AG04450 (cell line): ENCODE data around the gene ST8SIA6. TPM values are rescaled to one million over a fixed set of nuclear protein-coding genes. Genes with fewer than 3 reads are reported as not detected.

ENCODE experiments used
- CTCF ChIA-PET: fragments of 300-600, 350-600 bp; formaldehyde crosslinking; extraction: SDS; loops from one replicate; lab custom pipeline; 2022; ENCODE audit warnings: antibody characterized with exemption, inconsistent platforms; lab: Charles Lee
- POLR2A ChIA-PET: fragments of 350-600 bp; formaldehyde crosslinking; extraction: SDS; loops from one replicate; lab custom pipeline; 2021; ENCODE audit warnings: antibody characterized with exemption, inconsistent platforms; lab: Yijun Ruan, JAX
- DNase-seq: peaks from one replicate; pipeline ENCODE4 v3.0.0-alpha.2; 2011; ENCODE audit warnings: low read depth, low spot score
- H3K27ac ChIP-seq: one replicate; pipeline ENCODE4 v1.5.1; 2012; ENCODE audit warnings: low read depth, low read length, control low read depth
- H3K27me3 ChIP-seq: one replicate; pipeline ENCODE4 v1.6.0; 2012; ENCODE audit warnings: low read length; ENCODE audit not compliant: control insufficient read depth, insufficient read depth
- H3K4me3 ChIP-seq: 2 replicates; pipeline ENCODE4 v1.5.1; 2011; ENCODE audit warnings: mild to moderate bottlenecking, low read depth, low read length, control low read depth
- H3K9me3 ChIP-seq: 2 replicates; pipeline ENCODE4 v1.5.1; 2012; ENCODE audit warnings: low read length; ENCODE audit not compliant: control insufficient read depth, insufficient read depth
- CTCF ChIP-seq: IDR thresholded peaks from 2 replicates; pipeline ENCODE4 v1.5.1; 2011; ENCODE audit warnings: low read depth, low read length, control low read depth, inconsistent platforms
- polyA plus RNA-seq: library from polyadenylated mRNA; depleted of rRNA; stranded (reverse); fragments of >200 nt; gene quantifications from 2 replicates; pipeline ENCODE4 v1.2.3, GENCODE V29; 2011

Gene ST8SIA6
- polyA plus RNA-seq, 1 experiment = not detected

GRCh38 chr10:17349717-17350116, 104.7 kb downstream of the ST8SIA6 start:
- no peaks in the 10 kb centered on the region for H3K9me3 ChIP-seq
- TF ChIP-seq CTCF = no peak
- no peak overlapping the region for H3K4me3 ChIP-seq
- DNase-seq = no peak
- H3K27ac ChIP-seq = no peak overlapping the region
- no peaks in the 10 kb centered on the region for H3K27me3 ChIP-seq
- ChIA-PET CTCF (no interaction called here), POLR2A (no interaction called here)

- POLR2A ChIA-PET = no interaction called here
- peak overlapping the region; percentile 43 for H3K4me3 ChIP-seq
- H3K9me3 ChIP-seq = no peaks in the 10 kb centered on the region
- H3K27me3 ChIP-seq = no peaks in the 10 kb centered on the region
- CTCF ChIA-PET = interaction anchor here (0.6 to 1.2 kb wide), 2 partner anchors 27 to 28 kb away, joined by 3 read pairs; no protein-coding TSS in a partner anchor
- peak overlapping the region; percentile 48 for H3K27ac ChIP-seq
- peak; percentile 32 for DNase-seq
- no peak for TF ChIP-seq CTCF
Observed at GRCh38 chr10:17348501-17349349, 105.7 kb downstream of the ST8SIA6 start.

- no peak for DNase-seq
- Histone ChIP-seq H3K27ac (peak overlapping the region; percentile 48), H3K27me3 (no peaks in the 10 kb centered on the region), H3K4me3 (peak overlapping the region; percentile 43; the same call in 1 of the 2 replicates), H3K9me3 (no peaks in the 10 kb centered on the region)
- TF ChIP-seq CTCF = no peak
- POLR2A ChIA-PET = no interaction called here
- CTCF ChIA-PET = interaction anchor here (0.6 to 1.2 kb wide), 3 partner anchors 27 to 505 kb away, joined by 3 to 4 read pairs (median 3); no protein-coding TSS in a partner anchor
Observed at GRCh38 chr10:17348011-17348500, 106.3 kb downstream of the ST8SIA6 start.

GRCh38 chr10:17344206-17344605, 110.2 kb downstream of the ST8SIA6 start:
- Histone ChIP-seq H3K27ac (no peak overlapping the region), H3K27me3 (no peaks in the 10 kb centered on the region), H3K9me3 (peaks cover 9% of the 10 kb centered on the region; the same call in 1 of the 2 replicates), H3K4me3 (no peak overlapping the region)
- CTCF ChIA-PET = no interaction called here
- no peak for DNase-seq
- no peak for TF ChIP-seq CTCF
- POLR2A ChIA-PET = no interaction called here

- Histone ChIP-seq H3K9me3 (peaks cover 9% of the 10 kb centered on the region; the same call in 1 of the 2 replicates), H3K27me3 (no peaks in the 10 kb centered on the region), H3K27ac (no peak overlapping the region), H3K4me3 (no peak overlapping the region)
- TF ChIP-seq CTCF = no peak
- POLR2A ChIA-PET = no interaction called here
- CTCF ChIA-PET = no interaction called here
- DNase-seq = no peak
Observed at GRCh38 chr10:17343118-17343517, 111.3 kb downstream of the ST8SIA6 start.
